K562 (cell line): ENCODE measurements around the gene PCSK1. TPM values are rescaled to one million over a fixed set of nuclear protein-coding genes. Genes with fewer than 3 reads are reported as not detected.

Experiments
- ATAC-seq: fragments of 200-7000 bp; cut with Tn5 transposase; 3 replicates; pipeline ENCODE4 v1.9.1; 2020; ENCODE audit warnings: moderate library complexity
- BruUV-seq: library from RNA; stranded (reverse); fragments of 400-500 nt; replicated peaks from 2 replicates; lab custom pipeline; 2021; lab: Mats Ljungman, UMichigan
- CTCF ChIA-PET: fragments of 300-600 bp; formaldehyde crosslinking; extraction: SDS; loops from one replicate; lab custom pipeline; 2021; ENCODE audit warnings: low intra/inter-chr PET ratio; lab: Yijun Ruan, JAX
- POLR2A ChIA-PET: fragments of 300-600, 350-650 bp; sonication (Branson Sonifier 250); formaldehyde crosslinking; extraction: SDS; loops from one replicate; lab custom pipeline; 2021; ENCODE audit warnings: antibody characterized with exemption, inconsistent platforms; lab: Yijun Ruan, JAX
- DNase-seq, 4 experiments: peaks; one replicate each; pipeline versions ENCODE4 v3.0.0 to v3.0.0-alpha.2; 2011 to 2018; ENCODE audit warnings: low spot score in 3 of 4, mixed read lengths in 3 of 4; ENCODE audit errors: extremely low read depth in 1 of 4
- FAIRE-seq: peaks from 2 replicates; lab custom pipeline; 2011; peaks lifted over from hg19 to GRCh38; lab: Jason Lieb, UNC
- H2AFZ ChIP-seq: 2 replicates; pipeline ENCODE4 v1.6.0; 2011; ENCODE audit warnings: low read depth, low read length, control low read depth, inconsistent platforms
- H3K27ac ChIP-seq: fragments of 200-600 bp; 3 replicates; pipeline ENCODE4 v1.8.0; 2011; ENCODE audit warnings: low read depth, mild to moderate bottlenecking, control low read depth, inconsistent platforms, low read length, moderate library complexity, mixed read lengths; ENCODE audit errors: extremely low read depth
- H3K27me3 ChIP-seq, 2 experiments: fragments of 300-600 bp in 1 of 2; 2 replicates in 1 of 2; 3 replicates in 1 of 2; pipeline versions ENCODE4 v1.6.0 to v1.8.0; 2011; ENCODE audit warnings: inconsistent platforms in 2 of 2, low read length in 2 of 2, mild to moderate bottlenecking in 1 of 2, mixed read lengths in 1 of 2, moderate library complexity in 1 of 2; ENCODE audit not compliant: control insufficient read depth in 2 of 2, insufficient read depth in 2 of 2
- H3K36me3 ChIP-seq: fragments of 300-600 bp; 3 replicates; pipeline ENCODE4 v1.8.0; 2011; ENCODE audit warnings: mild to moderate bottlenecking, low read length, inconsistent platforms; ENCODE audit not compliant: control insufficient read depth, insufficient read depth
- H3K4me1 ChIP-seq, 2 experiments: fragments of 200-600 bp in 1 of 2; replicated peaks in 1 of 2; 2 replicates in 1 of 2; 3 replicates in 1 of 2; pipeline versions ENCODE4 v1.5.1 to v1.8.0; 2011; ENCODE audit warnings: inconsistent platforms in 2 of 2, low read length in 2 of 2, mild to moderate bottlenecking in 1 of 2, mixed read lengths in 1 of 2, moderate library complexity in 1 of 2; ENCODE audit not compliant: control insufficient read depth in 2 of 2, insufficient read depth in 2 of 2
- H3K4me2 ChIP-seq: 2 replicates; pipeline ENCODE4 v1.6.1; 2011; ENCODE audit warnings: low read length, control low read depth, inconsistent platforms, mixed read lengths; ENCODE audit not compliant: insufficient read depth
- H3K4me3 ChIP-seq: fragments of 200-600 bp; sonication (generic), shearing (Covaris generic); 2 replicates; pipeline ENCODE4 v1.5.1; 2016; ENCODE audit warnings: control low read depth, inconsistent platforms
- H3K79me2 ChIP-seq: fragments of 200-600 bp; 3 replicates; pipeline ENCODE4 v1.8.0; 2011; ENCODE audit warnings: low read length, inconsistent platforms; ENCODE audit not compliant: control insufficient read depth, insufficient read depth
- H3K9ac ChIP-seq, 2 experiments: 2 replicates each; pipeline versions ENCODE4 v1.6.0 to v1.6.1; 2011; ENCODE audit warnings: low read depth in 2 of 2, low read length in 2 of 2, control low read depth in 1 of 2, inconsistent platforms in 1 of 2, mild to moderate bottlenecking in 1 of 2, mixed read lengths in 1 of 2; ENCODE audit not compliant: insufficient read depth in 1 of 2
- H3K9me1 ChIP-seq: one replicate; pipeline ENCODE4 v1.6.0; 2011; ENCODE audit warnings: inconsistent platforms, mild to moderate bottlenecking, low read length, moderate library complexity; ENCODE audit not compliant: control insufficient read depth, insufficient read depth
- H3K9me3 ChIP-seq: replicated peaks from 2 replicates; pipeline ENCODE4 v1.5.1; 2011; ENCODE audit warnings: low read depth, low read length, inconsistent platforms; ENCODE audit not compliant: control insufficient read depth, insufficient read depth
- H4K20me1 ChIP-seq: replicated peaks from 2 replicates; pipeline ENCODE4 v1.6.1; 2011; ENCODE audit warnings: low read length, inconsistent platforms, mixed read lengths; ENCODE audit not compliant: control insufficient read depth, insufficient read depth
- FOXA3 ChIP-seq, 2 experiments: fragments of 450-650 bp in 1 of 2; sonication (generic) in 1 of 2; formaldehyde crosslinking; IDR thresholded peaks in 1 of 2; conservative IDR thresholded peaks in 1 of 2; 2 replicates each; pipeline versions ENCODE4 v1.4.0 to v1.8.0; 2020 to 2022; ENCODE audit warnings: mild to moderate bottlenecking in 2 of 2, missing genetic modification reagents in 1 of 2
- GABPB2 ChIP-seq: fragments of 250-450 bp; sonication (Bioruptor Pico); conservative IDR thresholded peaks from 2 replicates; pipeline ENCODE4 v1.5.1; 2021; ENCODE audit warnings: mild to moderate bottlenecking
- HCFC1 ChIP-seq: IDR thresholded peaks from 2 replicates; pipeline ENCODE4 v1.6.1; 2012; ENCODE audit warnings: low read depth, low read length, improper control_type of control experiment
- SAFB2 ChIP-seq: fragments of 200-400 bp; formaldehyde crosslinking; IDR thresholded peaks from 2 replicates; pipeline ENCODE4 v1.6.1; 2018; ENCODE audit warnings: borderline replicate concordance, low read length, low read depth, moderate library complexity; ENCODE audit not compliant: severe bottlenecking
- SMARCE1 ChIP-seq: fragments of 450-650 bp; IDR thresholded peaks from 2 replicates; pipeline ENCODE4 v1.7.1; 2016; ENCODE audit warnings: mild to moderate bottlenecking
- UBTF ChIP-seq, 2 experiments: IDR thresholded peaks; 2 replicates each; pipeline ENCODE4 v1.6.1; 2012; ENCODE audit warnings: improper control_type of control experiment in 2 of 2, low read depth in 2 of 2, low read length in 2 of 2, borderline replicate concordance in 1 of 2
- ZNF507 ChIP-seq: conservative IDR thresholded peaks from 2 replicates; pipeline ENCODE4 v1.6.1; 2017; ENCODE audit warnings: missing genetic modification characterization, missing compliant biosample characterization
- WGBS: fragments of 100-300 bp; shearing (Covaris generic); methylation state at CpG from one replicate; pipeline ENCODE4 v1.1.6; 2016; ENCODE audit warnings: low coverage, mixed read lengths; ENCODE audit not compliant: insufficient coverage; ENCODE audit errors: missing lambda C conversion rate; 5-methylcytosine and 5-hydroxymethylcytosine counted together
- in situ Hi-C: fragments of 300-500 bp; cut with MboI; formaldehyde crosslinking; loops from 4 replicates; pipeline ENCODE4 v1.15.0; 2018; ENCODE audit warnings: inconsistent platforms, mixed read lengths
- intact Hi-C: fragments of 100-400 bp; cut with micrococcal nuclease; formaldehyde crosslinking; loops from 2 replicates; pipeline ENCODE4 v1.14.2; 2022
- polyA plus RNA-seq, 8 experiments: library from polyadenylated mRNA; depleted of rRNA in 4 of 8; stranded (reverse) in 5 of 8; unstranded in 3 of 8; fragments of >200 nt; fragmentation: Nextera tagmentation in 2 of 8; fragmentation: Illumina TruSeq in 1 of 8; extraction: Ambion mirVana in 2 of 8; extraction: Trizol in 1 of 8; gene quantifications; 2 replicates each; pipeline versions ENCODE4 v1.2.1 to v1.2.3, GENCODE V29; 2011 to 2014; ENCODE audit warnings: inconsistent platforms in 1 of 8, missing spikeins in 1 of 8
- total RNA-seq, 7 experiments: library from RNA; depleted of rRNA in 6 of 7; stranded (reverse); fragments of >200 nt in 6 of 7; fragmentation: Illumina TruSeq in 2 of 7; extraction: Trizol in 2 of 7; gene quantifications; 2 replicates each; pipeline versions ENCODE4 v1.2.1 to v1.2.3, GENCODE V29; 2011 to 2021; ENCODE audit warnings: low replicate concordance in 1 of 7

PCSK1 gene
- total and polyA plus RNA-seq, 9 of the 15 experiments (the other 6 are each of a cell fraction or from before 2014, with no cell fraction given), result not detected

GRCh38 chr5:96374653-96375052 is 58.4 kb downstream of the PCSK1 start (continued):
- TF ChIP-seq HCFC1, result no peak
- no peak for TF ChIP-seq SAFB2
- TF ChIP-seq, all 486 proteins: peak for 0

- Histone ChIP-seq H3K27ac (no peak overlapping the region), H3K9ac (no peak overlapping the region), H3K36me3 (no peaks in the 10 kb centered on the region), H3K27me3 (no peaks in the 10 kb centered on the region), H2AFZ (no peak overlapping the region), H3K9me3 (no peaks in the 10 kb centered on the region), H3K4me2 (no peak overlapping the region), H3K79me2 (no peaks in the 10 kb centered on the region), H4K20me1 (no peaks in the 10 kb centered on the region; the same call in 1 of the 2 replicates), H3K4me1 (no peaks in the 10 kb centered on the region), H3K9me1 (no peaks in the 10 kb centered on the region), H3K4me3 (no peak overlapping the region)
- ATAC-seq (no peak), DNase-seq (no peak), FAIRE-seq (no peak)
- ChIA-PET CTCF (no interaction called here), POLR2A (no interaction called here)
- whole genome bisulfite sequencing, result 0% methylated on average over 4 of the region's 4 CpGs
- no TSS peak for BruUV-seq
- no peak for TF ChIP-seq ZNF507 (tag)
- no peak for TF ChIP-seq GABPB2 (CRISPR knock-in tag)
- no peak for TF ChIP-seq UBTF (IDR thresholded peaks at IDR 0.05; ENCODE audit: borderline replicate concordance in 1 of 2, low read depth in 2 of 2, low read length in 2 of 2)
- no peak for TF ChIP-seq FOXA3 (CRISPR knock-in tag; conservative IDR thresholded peaks at IDR 0.05 in 1 of 2, IDR thresholded peaks at IDR 0.05 in 1 of 2)
- TF ChIP-seq SMARCE1, result no peak
- in situ Hi-C loops (no loop called here), intact Hi-C loops (no loop called here)
Observed at GRCh38 chr5:96373381-96373733, 59.7 kb downstream of the PCSK1 start.
